Ishikawa (cell line): ENCODE data around the gene SPANXN2.

Source experiments
- CEBPB ChIP-seq: IDR thresholded peaks from 2 replicates; pipeline ENCODE4 v1.6.1; 2012
- EGR1 ChIP-seq: IDR thresholded peaks from 2 replicates; pipeline ENCODE4 v1.6.1; 2012
- EP300 ChIP-seq: IDR thresholded peaks from 2 replicates; pipeline ENCODE4 v1.6.1; 2012; ENCODE audit warnings: borderline replicate concordance
- FOXM1 ChIP-seq: IDR thresholded peaks from 2 replicates; pipeline ENCODE4 v1.6.1; 2012; ENCODE audit warnings: low read depth, borderline replicate concordance
- NFIC ChIP-seq: IDR thresholded peaks from 2 replicates; pipeline ENCODE4 v1.6.1; 2012
- RAD21 ChIP-seq: IDR thresholded peaks from 2 replicates; pipeline ENCODE4 v1.6.1; 2012; ENCODE audit warnings: low read depth
- TAF1 ChIP-seq: IDR thresholded peaks from 2 replicates; pipeline ENCODE4 v1.6.1; 2012; ENCODE audit warnings: low read depth, mild to moderate bottlenecking
- TCF12 ChIP-seq: IDR thresholded peaks from 2 replicates; pipeline ENCODE4 v1.6.1; 2012; ENCODE audit warnings: low read depth
- TEAD4 ChIP-seq: IDR thresholded peaks from 2 replicates; pipeline ENCODE4 v1.6.1; 2012
- YY1 ChIP-seq: IDR thresholded peaks from 2 replicates; pipeline ENCODE4 v1.6.1; 2012; ENCODE audit warnings: low read depth
- ZBTB7A ChIP-seq: IDR thresholded peaks from 2 replicates; pipeline ENCODE4 v1.6.1; 2012; ENCODE audit warnings: low read depth
- TF ChIP-seq, protein P1 (sequence below): IDR thresholded peaks from 2 replicates; pipeline ENCODE4 v1.6.1; 2012
- TF ChIP-seq, protein P2 (sequence below): IDR thresholded peaks from 2 replicates; pipeline ENCODE4 v1.6.1; 2012; ENCODE audit warnings: low read depth, mild to moderate bottlenecking

- TF ChIP-seq TAF1 (no peak), TEAD4 (no peak), CEBPB (no peak), YY1 (no peak), RAD21 (no peak), EP300 (no peak), TCF12 (no peak), EGR1 (no peak), NFIC (no peak), ZBTB7A (no peak), FOXM1 (no peak)
- TF ChIP-seq, protein P1, sequence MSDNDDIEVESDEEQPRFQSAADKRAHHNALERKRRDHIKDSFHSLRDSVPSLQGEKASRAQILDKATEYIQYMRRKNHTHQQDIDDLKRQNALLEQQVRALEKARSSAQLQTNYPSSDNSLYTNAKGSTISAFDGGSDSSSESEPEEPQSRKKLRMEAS = no peak
- TF ChIP-seq, protein P2, sequence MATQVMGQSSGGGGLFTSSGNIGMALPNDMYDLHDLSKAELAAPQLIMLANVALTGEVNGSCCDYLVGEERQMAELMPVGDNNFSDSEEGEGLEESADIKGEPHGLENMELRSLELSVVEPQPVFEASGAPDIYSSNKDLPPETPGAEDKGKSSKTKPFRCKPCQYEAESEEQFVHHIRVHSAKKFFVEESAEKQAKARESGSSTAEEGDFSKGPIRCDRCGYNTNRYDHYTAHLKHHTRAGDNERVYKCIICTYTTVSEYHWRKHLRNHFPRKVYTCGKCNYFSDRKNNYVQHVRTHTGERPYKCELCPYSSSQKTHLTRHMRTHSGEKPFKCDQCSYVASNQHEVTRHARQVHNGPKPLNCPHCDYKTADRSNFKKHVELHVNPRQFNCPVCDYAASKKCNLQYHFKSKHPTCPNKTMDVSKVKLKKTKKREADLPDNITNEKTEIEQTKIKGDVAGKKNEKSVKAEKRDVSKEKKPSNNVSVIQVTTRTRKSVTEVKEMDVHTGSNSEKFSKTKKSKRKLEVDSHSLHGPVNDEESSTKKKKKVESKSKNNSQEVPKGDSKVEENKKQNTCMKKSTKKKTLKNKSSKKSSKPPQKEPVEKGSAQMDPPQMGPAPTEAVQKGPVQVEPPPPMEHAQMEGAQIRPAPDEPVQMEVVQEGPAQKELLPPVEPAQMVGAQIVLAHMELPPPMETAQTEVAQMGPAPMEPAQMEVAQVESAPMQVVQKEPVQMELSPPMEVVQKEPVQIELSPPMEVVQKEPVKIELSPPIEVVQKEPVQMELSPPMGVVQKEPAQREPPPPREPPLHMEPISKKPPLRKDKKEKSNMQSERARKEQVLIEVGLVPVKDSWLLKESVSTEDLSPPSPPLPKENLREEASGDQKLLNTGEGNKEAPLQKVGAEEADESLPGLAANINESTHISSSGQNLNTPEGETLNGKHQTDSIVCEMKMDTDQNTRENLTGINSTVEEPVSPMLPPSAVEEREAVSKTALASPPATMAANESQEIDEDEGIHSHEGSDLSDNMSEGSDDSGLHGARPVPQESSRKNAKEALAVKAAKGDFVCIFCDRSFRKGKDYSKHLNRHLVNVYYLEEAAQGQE = no peak
Observed at GRCh38 chrX:143757887-143758286, 37.3 kb upstream of the SPANXN2 start.
